ENCODE results near the gene ADD1.

GRCh38 chr4:2817137-2817536 lies 26.5 kb upstream of the ADD1 start:
- TF ChIP-seq CTCF (conservative IDR thresholded peaks at IDR 0.05 in 1 of 2, IDR thresholded peaks at IDR 0.05 in 1 of 2; ENCODE audit: low read depth in 1 of 2, low read length in 2 of 2): no peak
- TF ChIP-seq EZH2 (IDR thresholded peaks at IDR 0.05; ENCODE audit: low read length, missing control alignments): no peak

Data from fibroblast of lung (primary cell).